ENCODE measurements around the gene ZYG11B. TPM values are rescaled to one million over a fixed set of nuclear protein-coding genes. Genes with fewer than 3 reads are reported as not detected.
"Not testable (repeated sequence)": the region's sequence is repeated elsewhere in the genome, so short reads cannot be mapped to it uniquely, and the experiment has no call there.

Gene ZYG11B
- total RNA-seq, 1 experiment from 2014 or later = 31.6 TPM

DNA sequence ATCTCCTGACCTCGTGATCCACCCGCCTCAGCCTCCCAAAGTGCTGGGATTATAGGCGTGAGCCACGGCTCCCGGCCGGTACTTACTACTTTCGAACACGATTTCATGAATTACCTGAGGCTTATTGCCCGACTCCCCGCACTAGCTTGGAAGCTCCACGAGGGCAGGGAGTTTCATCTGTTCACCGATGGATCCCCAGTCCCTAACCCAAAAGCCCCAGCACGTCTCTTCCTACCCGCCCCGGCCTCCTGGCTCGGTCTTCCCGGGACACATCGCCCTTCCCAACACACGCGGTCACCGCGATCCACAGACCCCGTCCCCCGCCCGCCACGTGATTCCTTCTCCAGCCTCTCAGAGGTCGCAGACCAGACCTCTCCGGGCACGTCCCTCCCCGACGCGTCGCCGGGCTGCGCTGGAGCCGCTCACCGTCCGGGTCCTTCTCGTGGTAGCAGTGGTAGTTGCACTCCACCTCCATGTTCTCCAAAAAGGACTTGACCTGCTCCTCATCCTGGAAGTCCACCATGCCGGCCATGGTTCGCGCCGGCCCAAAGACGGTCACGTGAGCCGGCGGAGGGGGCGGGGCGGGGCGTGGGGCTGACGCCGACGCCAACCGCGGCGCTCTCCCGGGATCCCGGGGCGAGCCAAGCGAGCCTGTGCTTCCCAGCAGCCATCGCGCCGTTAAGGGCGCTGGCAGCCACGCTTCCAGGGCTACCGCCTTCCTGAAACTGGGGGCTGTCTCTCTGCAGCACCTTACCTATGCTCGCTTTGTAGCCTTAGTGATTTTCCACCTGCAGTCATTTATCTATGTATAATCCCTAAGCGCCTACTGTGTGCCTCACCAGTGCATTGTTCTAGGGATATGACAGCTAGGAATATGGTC, 28.2 kb upstream of the ZYG11B start, which contains the start of gene COA7:
TSS of gene COA7 (minus strand) at position 553 of the 880 bp plus-strand sequence. CDS start at position 532, 21 bp downstream.
- DNase-seq = peak; percentile 89
- Histone ChIP-seq H3K36me3 (replicated peaks; ENCODE audit: control insufficient read depth, insufficient read depth, low read length) (no peaks in the 10 kb centered on the region; the same call in 1 of the 2 replicates), H3K27me3 (ENCODE audit: control insufficient read depth, insufficient read depth, low read length) (peaks cover 1% of the 10 kb centered on the region; the same call in 1 of the 2 replicates), H3K4me3 (ENCODE audit: insufficient read depth, low read depth, low read length) (peak within 1 kb of the TSS; percentile 89)

DNA sequence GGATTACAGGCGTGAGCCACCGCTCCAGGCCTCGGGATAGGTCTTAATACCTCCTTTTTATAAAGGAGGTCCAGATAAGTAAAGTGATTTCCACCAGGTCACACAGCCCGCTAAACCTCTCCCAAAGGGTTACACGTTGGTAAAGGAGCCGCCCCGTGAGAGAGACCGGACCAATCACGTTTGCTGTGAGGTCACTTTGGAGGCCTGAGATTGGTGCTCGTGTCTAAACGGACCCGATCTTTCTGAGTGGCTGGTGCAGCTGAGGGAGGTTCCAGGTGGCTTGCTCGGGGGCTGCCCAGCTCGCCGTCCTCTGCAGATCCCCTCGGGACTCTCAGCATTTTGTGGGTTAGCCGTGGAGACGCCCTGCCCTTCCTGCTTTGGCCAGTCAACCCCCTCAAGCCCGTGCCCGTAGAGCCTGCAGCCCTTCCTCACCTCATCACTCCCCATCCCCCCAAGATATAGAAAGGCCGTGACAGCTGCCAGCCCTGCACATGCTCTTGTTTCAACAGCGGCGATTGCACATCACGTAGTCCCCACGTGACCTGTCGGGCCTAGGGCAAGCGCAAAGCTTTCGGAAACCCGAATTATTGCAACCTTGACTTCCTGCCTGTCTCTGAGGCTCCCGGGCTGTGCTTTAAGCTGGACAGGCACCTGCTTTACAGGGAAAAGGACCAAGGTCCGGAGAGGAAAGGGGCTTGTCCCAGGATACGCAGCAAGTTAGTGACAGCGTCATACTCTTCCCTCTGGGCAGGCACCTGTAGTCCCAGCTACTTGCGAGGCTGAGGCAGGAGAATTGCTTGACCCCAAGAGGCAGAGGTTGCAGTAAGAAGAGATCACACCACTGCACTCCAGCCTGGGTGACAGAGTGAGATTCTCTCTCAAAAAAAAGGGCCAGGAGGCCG, 23.1 kb upstream of the ZYG11B start:
- DNase-seq = peak; percentile 92
- Histone ChIP-seq H3K4me3 (ENCODE audit: insufficient read depth, low read depth, low read length) (peak overlapping the region; percentile 80), H3K27me3 (ENCODE audit: control insufficient read depth, insufficient read depth, low read length) (peaks cover 1% of the 10 kb centered on the region; the same call in 1 of the 2 replicates), H3K36me3 (replicated peaks; ENCODE audit: control insufficient read depth, insufficient read depth, low read length) (no peaks in the 10 kb centered on the region)

DNA sequence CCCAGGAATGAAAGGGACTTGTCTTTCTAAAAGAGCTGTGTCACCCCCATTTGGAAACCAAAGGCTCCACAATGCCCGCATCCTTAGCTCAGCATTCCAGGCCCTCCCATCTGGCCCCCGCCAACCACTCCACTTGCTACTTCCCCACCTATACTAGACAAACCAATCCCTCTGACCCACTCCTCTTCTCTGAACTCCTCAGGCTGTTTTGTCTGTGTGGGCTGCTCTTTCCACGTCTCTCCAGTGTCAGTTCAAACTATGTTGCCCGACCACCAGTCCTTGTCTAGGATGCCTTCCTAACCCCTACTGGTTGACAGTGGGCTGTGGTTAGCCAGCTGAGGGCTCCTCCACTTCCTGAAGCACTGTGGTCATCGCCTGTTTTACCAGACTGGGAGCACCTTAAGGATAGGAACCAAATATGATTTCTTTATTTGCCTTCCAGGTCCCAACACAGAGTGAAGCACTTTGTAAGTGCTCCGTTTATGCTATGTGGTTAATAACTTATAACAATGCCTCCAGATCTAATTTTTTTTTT, 20.1 kb upstream of the ZYG11B start:
- Histone ChIP-seq H3K4me3 (ENCODE audit: insufficient read depth, low read depth, low read length) (no peak overlapping the region), H3K27me3 (ENCODE audit: control insufficient read depth, insufficient read depth, low read length) (no peaks in the 10 kb centered on the region; the same call in 1 of the 2 replicates), H3K36me3 (replicated peaks; ENCODE audit: control insufficient read depth, insufficient read depth, low read length) (no peaks in the 10 kb centered on the region)
- no peak for DNase-seq

GRCh38 chr1:52706941-52707926, 19.0 kb upstream of the ZYG11B start:
- no peak for DNase-seq
- H3K27me3 ChIP-seq (ENCODE audit: control insufficient read depth, insufficient read depth, low read length) = no peaks in the 10 kb centered on the region; the same call in 1 of the 2 replicates
- H3K4me3 ChIP-seq (ENCODE audit: insufficient read depth, low read depth, low read length) = no peak overlapping the region
- no peaks in the 10 kb centered on the region for H3K36me3 ChIP-seq (replicated peaks; ENCODE audit: control insufficient read depth, insufficient read depth, low read length)

- no peak for DNase-seq
- Histone ChIP-seq H3K27me3 (ENCODE audit: control insufficient read depth, insufficient read depth, low read length) (no peaks in the 10 kb centered on the region; the same call in 1 of the 2 replicates), H3K4me3 (ENCODE audit: insufficient read depth, low read depth, low read length) (no peak overlapping the region), H3K36me3 (replicated peaks; ENCODE audit: control insufficient read depth, insufficient read depth, low read length) (no peaks in the 10 kb centered on the region)
Measured at GRCh38 chr1:52707927-52708655, 18.2 kb upstream of the ZYG11B start.

- no peak for DNase-seq
- H3K4me3 ChIP-seq (ENCODE audit: insufficient read depth, low read depth, low read length) = no peak overlapping the region
- H3K27me3 ChIP-seq (ENCODE audit: control insufficient read depth, insufficient read depth, low read length) = no peaks in the 10 kb centered on the region; the same call in 1 of the 2 replicates
- no peaks in the 10 kb centered on the region for H3K36me3 ChIP-seq (replicated peaks; ENCODE audit: control insufficient read depth, insufficient read depth, low read length)
Measured at GRCh38 chr1:52709016-52709415, 17.2 kb upstream of the ZYG11B start.

- no peaks in the 10 kb centered on the region for H3K36me3 ChIP-seq (replicated peaks; ENCODE audit: control insufficient read depth, insufficient read depth, low read length)
- no peak overlapping the region for H3K4me3 ChIP-seq (ENCODE audit: insufficient read depth, low read depth, low read length)
- no peak for DNase-seq
- H3K27me3 ChIP-seq (ENCODE audit: control insufficient read depth, insufficient read depth, low read length) = no peaks in the 10 kb centered on the region
Measured at GRCh38 chr1:52713590-52713989, 12.7 kb upstream of the ZYG11B start.

GRCh38 chr1:52715296-52715695, 11.0 kb upstream of the ZYG11B start:
- not testable (repeated sequence) for H3K27me3 ChIP-seq (ENCODE audit: control insufficient read depth, insufficient read depth, low read length); DNase-seq

GRCh38 chr1:52723260-52723659, 3.0 kb upstream of the ZYG11B start:
- H3K27me3 ChIP-seq (ENCODE audit: control insufficient read depth, insufficient read depth, low read length) = no peaks in the 10 kb centered on the region
- H3K36me3 ChIP-seq (replicated peaks; ENCODE audit: control insufficient read depth, insufficient read depth, low read length) = no peaks in the 10 kb centered on the region
- DNase-seq = no peak
- no peak overlapping the region for H3K4me3 ChIP-seq (ENCODE audit: insufficient read depth, low read depth, low read length)

More at GRCh38 chr1:52715296-52715695, 11.0 kb upstream of the ZYG11B start:
- H3K36me3 ChIP-seq (replicated peaks; ENCODE audit: control insufficient read depth, insufficient read depth, low read length); H3K4me3 ChIP-seq (ENCODE audit: insufficient read depth, low read depth, low read length): not testable (repeated sequence)

GRCh38 chr1:52725903-52726264, 369 bp upstream of the ZYG11B start:
- Histone ChIP-seq H3K36me3 (replicated peaks; ENCODE audit: control insufficient read depth, insufficient read depth, low read length) (no peaks in the 10 kb centered on the region), H3K27me3 (ENCODE audit: control insufficient read depth, insufficient read depth, low read length) (no peaks in the 10 kb centered on the region), H3K4me3 (ENCODE audit: insufficient read depth, low read depth, low read length) (0 out of 2 replicates have a peak overlapping the region, but pooled peaks have one; percentile 3)
- no peak for DNase-seq

GRCh38 chr1:52727114-52727586, 897 bp downstream of the ZYG11B start:
- H3K36me3 ChIP-seq (replicated peaks; ENCODE audit: control insufficient read depth, insufficient read depth, low read length) = no peaks in the 10 kb centered on the region
- DNase-seq = peak; percentile 32

GRCh38 chr1:52727956-52728656, 1.9 kb downstream of the ZYG11B start:
- H3K36me3 ChIP-seq (replicated peaks; ENCODE audit: control insufficient read depth, insufficient read depth, low read length) = no peaks in the 10 kb centered on the region
- no peak overlapping the region for H3K4me3 ChIP-seq (ENCODE audit: insufficient read depth, low read depth, low read length)
- no peak for DNase-seq
- H3K27me3 ChIP-seq (ENCODE audit: control insufficient read depth, insufficient read depth, low read length) = no peaks in the 10 kb centered on the region

More at GRCh38 chr1:52727114-52727586, 897 bp downstream of the ZYG11B start:
- peak overlapping the region; percentile 70 for H3K4me3 ChIP-seq (ENCODE audit: insufficient read depth, low read depth, low read length)
- no peaks in the 10 kb centered on the region for H3K27me3 ChIP-seq (ENCODE audit: control insufficient read depth, insufficient read depth, low read length)

All from H7 (cell line).